Prostate gland (tissue), 2 donors: Measurements from ENCODE around the gene SLC38A3.

Experiments used
- CTCF ChIP-seq, 4 experiments: fragments of 200-600 bp in 2 of 4; fragments of 450-650 bp in 2 of 4; sonication (generic) in 2 of 4; IDR thresholded peaks; 1 replicate in 3 of 4; 2 replicates in 1 of 4; pipeline ENCODE4 v1.5.1; 2016 to 2019; ENCODE audit warnings: antibody characterized with exemption in 4 of 4, mild to moderate bottlenecking in 2 of 4, moderate library complexity in 2 of 4
- POLR2AphosphoS5 ChIP-seq: sonication (generic); formaldehyde crosslinking; IDR thresholded peaks from one replicate; pipeline ENCODE4 v1.6.1; 2017; ENCODE audit warnings: antibody characterized with exemption

GRCh38 chr3:50174947-50175524, 30.0 kb upstream of the SLC38A3 start:
- TF ChIP-seq CTCF (IDR thresholded peaks at IDR 0.05) (no peak), POLR2AphosphoS5 (no peak)
